GM19452 (cell line): ENCODE measurements around the gene FAM216B.

Experiments used
- ATAC-seq: cut with Tn5 transposase; IDR thresholded peaks from one replicate; pipeline ENCODE4 v1.9.1; 2021; ENCODE audit not compliant: unreplicated experiment

Gene FAM216B

DNA sequence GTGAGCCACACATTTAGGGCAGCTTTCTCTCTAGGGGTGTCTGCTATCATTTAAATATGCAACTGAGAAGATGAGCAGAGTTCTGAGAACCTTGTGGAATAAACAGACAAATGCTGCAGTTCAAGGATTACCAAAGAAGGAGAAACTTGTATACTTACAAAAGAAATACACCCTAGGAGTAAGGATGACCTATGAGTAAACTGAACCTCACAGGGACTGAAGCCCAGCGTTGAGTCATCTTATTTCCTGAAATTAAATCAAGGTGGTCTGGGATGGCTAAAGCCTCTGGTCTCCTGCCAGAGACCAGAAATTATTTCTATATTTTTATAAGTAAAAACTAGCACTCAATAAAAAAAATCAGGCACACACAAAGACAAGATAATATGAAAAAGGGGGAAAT, 40.1 kb downstream of the FAM216B start:
- no peak for ATAC-seq

DNA sequence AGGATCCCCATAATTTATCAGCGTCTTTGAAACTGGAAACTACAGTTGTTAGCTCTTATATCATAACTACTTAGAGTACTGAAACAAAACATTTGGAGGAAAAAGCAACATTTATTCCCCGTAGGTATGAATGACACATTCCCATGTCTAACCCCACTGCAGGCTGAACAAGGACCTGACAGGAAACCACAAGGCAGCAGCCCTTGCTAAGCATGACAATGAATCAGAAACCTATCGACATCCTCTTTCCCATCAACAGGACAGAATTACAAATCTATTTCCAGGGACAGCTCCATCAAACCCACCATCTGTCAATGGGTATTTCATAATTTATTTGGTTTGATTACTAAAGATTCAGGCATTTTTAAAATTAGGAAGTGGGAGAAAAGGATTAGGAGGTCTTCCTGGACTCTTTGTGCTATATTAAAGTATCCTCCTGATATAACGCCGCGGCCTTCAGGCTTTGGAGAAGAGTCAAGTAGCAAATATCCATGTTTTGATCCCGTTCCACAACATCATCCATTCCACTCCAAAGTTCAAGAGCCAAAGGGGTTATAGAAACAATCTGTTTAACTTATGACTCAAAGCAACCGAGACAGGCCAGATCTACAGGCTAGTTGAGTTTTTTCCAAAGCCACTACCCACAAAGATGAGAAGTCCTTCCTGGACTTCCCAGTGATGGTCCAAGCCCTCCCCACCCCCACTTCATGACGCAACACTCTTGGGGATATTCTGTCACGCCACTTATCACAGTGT, 51.1 kb downstream of the FAM216B start:
- no peak for ATAC-seq

DNA sequence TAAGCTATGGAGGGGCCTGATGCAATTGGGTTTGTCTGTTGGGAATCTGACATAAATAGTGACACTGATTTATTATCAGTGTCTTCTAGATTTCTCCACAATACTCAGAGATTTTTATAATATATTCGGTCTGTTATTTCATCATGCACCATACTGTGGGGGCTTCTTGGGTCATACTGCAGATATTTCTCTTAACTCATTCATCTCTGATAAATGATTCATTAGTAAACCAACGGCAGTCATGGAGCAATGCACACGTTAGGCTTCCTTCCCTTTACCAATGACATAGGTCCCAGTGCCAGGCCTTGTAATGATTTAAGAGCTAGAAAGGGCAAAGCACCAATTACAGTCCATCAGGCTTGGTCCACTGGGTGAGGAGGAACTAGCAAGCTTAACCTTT, 53.6 kb downstream of the FAM216B start:
- ATAC-seq: no peak

DNA sequence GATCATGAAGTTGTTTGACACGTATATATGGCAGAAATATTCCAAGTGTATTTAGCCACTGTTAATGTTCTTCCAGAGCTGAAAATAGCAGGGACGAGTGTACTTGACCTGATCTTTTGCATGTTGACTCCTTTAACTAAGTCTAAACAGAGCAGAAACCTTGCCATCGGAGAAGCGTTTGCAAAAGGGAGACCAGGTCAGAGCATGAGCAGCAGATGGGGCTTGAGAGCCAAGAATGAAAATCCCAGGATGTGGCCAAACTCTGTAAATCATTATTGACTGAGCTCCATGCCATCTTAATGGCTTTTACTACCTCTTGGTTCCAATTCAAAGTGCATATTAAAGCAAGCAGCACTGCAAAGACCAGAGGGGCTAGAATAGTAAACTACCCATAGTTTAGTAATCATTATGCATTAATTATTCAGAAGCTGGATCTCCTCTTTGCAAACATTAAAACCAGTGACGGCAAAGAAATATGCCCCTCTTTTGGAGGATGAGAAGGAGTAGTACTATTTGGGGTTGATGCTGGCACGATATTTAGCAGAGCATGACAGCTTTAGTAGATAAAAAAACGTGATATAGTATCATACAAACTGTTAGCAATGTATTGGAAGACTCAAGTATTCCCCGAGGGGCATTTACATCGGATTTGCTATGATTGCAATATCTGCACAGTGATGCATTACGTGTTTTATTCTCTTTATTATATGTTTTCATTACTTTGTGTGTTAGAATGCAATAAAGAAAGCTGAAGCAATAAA, 55.7 kb downstream of the FAM216B start:
- ATAC-seq: no peak
